ENCODE measurements around the gene NGB.

- TF ChIP-seq CTCF (IDR thresholded peaks at IDR 0.05) (no peak), POLR2A (IDR thresholded peaks at IDR 0.05) (no peak)
Measured at GRCh38 chr14:77296155-77296554, 25.1 kb upstream of the NGB start.

All from ovary (tissue), 3 donors.